ENCODE results near the gene PDS5B.

DNA sequence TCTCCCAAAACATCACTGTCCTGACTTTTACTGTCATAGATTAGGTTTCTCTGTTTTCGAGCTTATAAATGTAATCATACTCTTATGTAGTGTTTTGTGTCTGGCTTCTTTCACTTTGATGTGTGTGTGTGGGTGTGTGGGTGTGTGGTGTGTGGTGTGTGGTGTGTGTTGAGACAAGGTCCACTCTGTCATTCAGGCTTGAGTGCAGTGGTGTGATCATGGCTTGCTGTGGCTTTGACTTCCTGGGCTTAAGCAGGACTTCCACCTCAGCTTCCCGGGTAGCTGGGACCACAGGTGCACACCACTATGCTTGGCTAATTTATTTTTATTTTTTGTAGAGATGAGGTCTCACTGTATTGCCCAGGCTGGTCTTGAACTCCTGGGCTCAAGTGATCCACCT, 59.6 kb downstream of the PDS5B start:
- TF ChIP-seq, protein P1, sequence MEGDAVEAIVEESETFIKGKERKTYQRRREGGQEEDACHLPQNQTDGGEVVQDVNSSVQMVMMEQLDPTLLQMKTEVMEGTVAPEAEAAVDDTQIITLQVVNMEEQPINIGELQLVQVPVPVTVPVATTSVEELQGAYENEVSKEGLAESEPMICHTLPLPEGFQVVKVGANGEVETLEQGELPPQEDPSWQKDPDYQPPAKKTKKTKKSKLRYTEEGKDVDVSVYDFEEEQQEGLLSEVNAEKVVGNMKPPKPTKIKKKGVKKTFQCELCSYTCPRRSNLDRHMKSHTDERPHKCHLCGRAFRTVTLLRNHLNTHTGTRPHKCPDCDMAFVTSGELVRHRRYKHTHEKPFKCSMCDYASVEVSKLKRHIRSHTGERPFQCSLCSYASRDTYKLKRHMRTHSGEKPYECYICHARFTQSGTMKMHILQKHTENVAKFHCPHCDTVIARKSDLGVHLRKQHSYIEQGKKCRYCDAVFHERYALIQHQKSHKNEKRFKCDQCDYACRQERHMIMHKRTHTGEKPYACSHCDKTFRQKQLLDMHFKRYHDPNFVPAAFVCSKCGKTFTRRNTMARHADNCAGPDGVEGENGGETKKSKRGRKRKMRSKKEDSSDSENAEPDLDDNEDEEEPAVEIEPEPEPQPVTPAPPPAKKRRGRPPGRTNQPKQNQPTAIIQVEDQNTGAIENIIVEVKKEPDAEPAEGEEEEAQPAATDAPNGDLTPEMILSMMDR (conservative IDR thresholded peaks at IDR 0.05; ENCODE audit: low read depth in 2 of 2) = no peak
- no peak for TF ChIP-seq ZNF114 (CRISPR knock-in tag; IDR thresholded peaks at IDR 0.05)
- no peak for TF ChIP-seq EZH2 (IDR thresholded peaks at IDR 0.05; ENCODE audit: low read depth, unreplicated experiment)
- TF ChIP-seq POLR2AphosphoS5 (IDR thresholded peaks at IDR 0.05; ENCODE audit: low read depth) = no peak
- TF ChIP-seq JUNB (IDR thresholded peaks at IDR 0.05; ENCODE audit: unreplicated experiment) = no peak
- TF ChIP-seq STAT1 (IDR thresholded peaks at IDR 0.05; ENCODE audit: unreplicated experiment) = no peak
- TF ChIP-seq EZH2phosphoT487 (IDR thresholded peaks at IDR 0.05; ENCODE audit: unreplicated experiment) = no peak
- TF ChIP-seq, protein P2, sequence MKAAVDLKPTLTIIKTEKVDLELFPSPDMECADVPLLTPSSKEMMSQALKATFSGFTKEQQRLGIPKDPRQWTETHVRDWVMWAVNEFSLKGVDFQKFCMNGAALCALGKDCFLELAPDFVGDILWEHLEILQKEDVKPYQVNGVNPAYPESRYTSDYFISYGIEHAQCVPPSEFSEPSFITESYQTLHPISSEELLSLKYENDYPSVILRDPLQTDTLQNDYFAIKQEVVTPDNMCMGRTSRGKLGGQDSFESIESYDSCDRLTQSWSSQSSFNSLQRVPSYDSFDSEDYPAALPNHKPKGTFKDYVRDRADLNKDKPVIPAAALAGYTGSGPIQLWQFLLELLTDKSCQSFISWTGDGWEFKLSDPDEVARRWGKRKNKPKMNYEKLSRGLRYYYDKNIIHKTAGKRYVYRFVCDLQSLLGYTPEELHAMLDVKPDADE (IDR thresholded peaks at IDR 0.05) = no peak
- TF ChIP-seq, protein P3, sequence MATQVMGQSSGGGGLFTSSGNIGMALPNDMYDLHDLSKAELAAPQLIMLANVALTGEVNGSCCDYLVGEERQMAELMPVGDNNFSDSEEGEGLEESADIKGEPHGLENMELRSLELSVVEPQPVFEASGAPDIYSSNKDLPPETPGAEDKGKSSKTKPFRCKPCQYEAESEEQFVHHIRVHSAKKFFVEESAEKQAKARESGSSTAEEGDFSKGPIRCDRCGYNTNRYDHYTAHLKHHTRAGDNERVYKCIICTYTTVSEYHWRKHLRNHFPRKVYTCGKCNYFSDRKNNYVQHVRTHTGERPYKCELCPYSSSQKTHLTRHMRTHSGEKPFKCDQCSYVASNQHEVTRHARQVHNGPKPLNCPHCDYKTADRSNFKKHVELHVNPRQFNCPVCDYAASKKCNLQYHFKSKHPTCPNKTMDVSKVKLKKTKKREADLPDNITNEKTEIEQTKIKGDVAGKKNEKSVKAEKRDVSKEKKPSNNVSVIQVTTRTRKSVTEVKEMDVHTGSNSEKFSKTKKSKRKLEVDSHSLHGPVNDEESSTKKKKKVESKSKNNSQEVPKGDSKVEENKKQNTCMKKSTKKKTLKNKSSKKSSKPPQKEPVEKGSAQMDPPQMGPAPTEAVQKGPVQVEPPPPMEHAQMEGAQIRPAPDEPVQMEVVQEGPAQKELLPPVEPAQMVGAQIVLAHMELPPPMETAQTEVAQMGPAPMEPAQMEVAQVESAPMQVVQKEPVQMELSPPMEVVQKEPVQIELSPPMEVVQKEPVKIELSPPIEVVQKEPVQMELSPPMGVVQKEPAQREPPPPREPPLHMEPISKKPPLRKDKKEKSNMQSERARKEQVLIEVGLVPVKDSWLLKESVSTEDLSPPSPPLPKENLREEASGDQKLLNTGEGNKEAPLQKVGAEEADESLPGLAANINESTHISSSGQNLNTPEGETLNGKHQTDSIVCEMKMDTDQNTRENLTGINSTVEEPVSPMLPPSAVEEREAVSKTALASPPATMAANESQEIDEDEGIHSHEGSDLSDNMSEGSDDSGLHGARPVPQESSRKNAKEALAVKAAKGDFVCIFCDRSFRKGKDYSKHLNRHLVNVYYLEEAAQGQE (IDR thresholded peaks at IDR 0.05; ENCODE audit: unreplicated experiment) = no peak
- TF ChIP-seq NANOG (IDR thresholded peaks at IDR 0.05; ENCODE audit: borderline replicate concordance) = no peak
- no peak for TF ChIP-seq CREB1 (CRISPR knock-in tag; IDR thresholded peaks at IDR 0.05; ENCODE audit: low read depth)
- no peak for TF ChIP-seq ZNF331 (CRISPR knock-in tag; IDR thresholded peaks at IDR 0.05; ENCODE audit: low read depth)
- TF ChIP-seq, protein P4, sequence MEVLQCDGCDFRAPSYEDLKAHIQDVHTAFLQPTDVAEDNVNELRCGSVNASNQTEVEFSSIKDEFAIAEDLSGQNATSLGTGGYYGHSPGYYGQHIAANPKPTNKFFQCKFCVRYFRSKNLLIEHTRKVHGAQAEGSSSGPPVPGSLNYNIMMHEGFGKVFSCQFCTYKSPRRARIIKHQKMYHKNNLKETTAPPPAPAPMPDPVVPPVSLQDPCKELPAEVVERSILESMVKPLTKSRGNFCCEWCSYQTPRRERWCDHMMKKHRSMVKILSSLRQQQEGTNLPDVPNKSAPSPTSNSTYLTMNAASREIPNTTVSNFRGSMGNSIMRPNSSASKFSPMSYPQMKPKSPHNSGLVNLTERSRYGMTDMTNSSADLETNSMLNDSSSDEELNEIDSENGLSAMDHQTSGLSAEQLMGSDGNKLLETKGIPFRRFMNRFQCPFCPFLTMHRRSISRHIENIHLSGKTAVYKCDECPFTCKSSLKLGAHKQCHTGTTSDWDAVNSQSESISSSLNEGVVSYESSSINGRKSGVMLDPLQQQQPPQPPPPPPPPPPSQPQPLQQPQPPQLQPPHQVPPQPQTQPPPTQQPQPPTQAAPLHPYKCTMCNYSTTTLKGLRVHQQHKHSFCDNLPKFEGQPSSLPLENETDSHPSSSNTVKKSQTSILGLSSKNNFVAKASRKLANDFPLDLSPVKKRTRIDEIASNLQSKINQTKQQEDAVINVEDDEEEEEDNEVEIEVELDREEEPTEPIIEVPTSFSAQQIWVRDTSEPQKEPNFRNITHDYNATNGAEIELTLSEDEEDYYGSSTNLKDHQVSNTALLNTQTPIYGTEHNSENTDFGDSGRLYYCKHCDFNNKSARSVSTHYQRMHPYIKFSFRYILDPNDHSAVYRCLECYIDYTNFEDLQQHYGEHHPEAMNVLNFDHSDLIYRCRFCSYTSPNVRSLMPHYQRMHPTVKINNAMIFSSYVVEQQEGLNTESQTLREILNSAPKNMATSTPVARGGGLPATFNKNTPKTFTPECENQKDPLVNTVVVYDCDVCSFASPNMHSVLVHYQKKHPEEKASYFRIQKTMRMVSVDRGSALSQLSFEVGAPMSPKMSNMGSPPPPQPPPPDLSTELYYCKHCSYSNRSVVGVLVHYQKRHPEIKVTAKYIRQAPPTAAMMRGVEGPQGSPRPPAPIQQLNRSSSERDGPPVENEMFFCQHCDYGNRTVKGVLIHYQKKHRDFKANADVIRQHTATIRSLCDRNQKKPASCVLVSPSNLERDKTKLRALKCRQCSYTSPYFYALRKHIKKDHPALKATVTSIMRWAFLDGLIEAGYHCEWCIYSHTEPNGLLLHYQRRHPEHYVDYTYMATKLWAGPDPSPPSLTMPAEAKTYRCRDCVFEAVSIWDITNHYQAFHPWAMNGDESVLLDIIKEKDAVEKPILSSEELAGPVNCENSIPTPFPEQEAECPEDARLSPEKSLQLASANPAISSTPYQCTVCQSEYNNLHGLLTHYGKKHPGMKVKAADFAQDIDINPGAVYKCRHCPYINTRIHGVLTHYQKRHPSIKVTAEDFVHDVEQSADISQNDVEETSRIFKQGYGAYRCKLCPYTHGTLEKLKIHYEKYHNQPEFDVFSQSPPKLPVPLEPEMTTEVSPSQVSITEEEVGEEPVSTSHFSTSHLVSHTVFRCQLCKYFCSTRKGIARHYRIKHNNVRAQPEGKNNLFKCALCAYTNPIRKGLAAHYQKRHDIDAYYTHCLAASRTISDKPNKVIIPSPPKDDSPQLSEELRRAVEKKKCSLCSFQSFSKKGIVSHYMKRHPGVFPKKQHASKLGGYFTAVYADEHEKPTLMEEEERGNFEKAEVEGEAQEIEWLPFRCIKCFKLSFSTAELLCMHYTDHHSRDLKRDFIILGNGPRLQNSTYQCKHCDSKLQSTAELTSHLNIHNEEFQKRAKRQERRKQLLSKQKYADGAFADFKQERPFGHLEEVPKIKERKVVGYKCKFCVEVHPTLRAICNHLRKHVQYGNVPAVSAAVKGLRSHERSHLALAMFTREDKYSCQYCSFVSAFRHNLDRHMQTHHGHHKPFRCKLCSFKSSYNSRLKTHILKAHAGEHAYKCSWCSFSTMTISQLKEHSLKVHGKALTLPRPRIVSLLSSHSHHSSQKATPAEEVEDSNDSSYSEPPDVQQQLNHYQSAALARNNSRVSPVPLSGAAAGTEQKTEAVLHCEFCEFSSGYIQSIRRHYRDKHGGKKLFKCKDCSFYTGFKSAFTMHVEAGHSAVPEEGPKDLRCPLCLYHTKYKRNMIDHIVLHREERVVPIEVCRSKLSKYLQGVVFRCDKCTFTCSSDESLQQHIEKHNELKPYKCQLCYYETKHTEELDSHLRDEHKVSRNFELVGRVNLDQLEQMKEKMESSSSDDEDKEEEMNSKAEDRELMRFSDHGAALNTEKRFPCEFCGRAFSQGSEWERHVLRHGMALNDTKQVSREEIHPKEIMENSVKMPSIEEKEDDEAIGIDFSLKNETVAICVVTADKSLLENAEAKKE (CRISPR knock-in tag; IDR thresholded peaks at IDR 0.05) = no peak

Measured in GM23338 (cell line).